RWPE2 (cell line): ENCODE measurements around the gene GAS2L2.

ENCODE experiments used
- ATAC-seq: fragments of 200-7000 bp; cut with Tn5 transposase; 3 replicates; pipeline ENCODE4 v1.9.1; 2021; ENCODE audit warnings: low read depth
- DNase-seq: peaks from one replicate; pipeline ENCODE4 v3.0.0-alpha.2; 2020; ENCODE audit warnings: low spot score
- H3K27ac ChIP-seq: fragments of 450-650 bp; 2 replicates; pipeline ENCODE4 v1.5.1; 2017; ENCODE audit warnings: mild to moderate bottlenecking; ENCODE audit not compliant: poor library complexity, severe bottlenecking
- H3K27me3 ChIP-seq: fragments of 250-450 bp; sonication (Bioruptor Pico); 2 replicates; pipeline ENCODE4 v1.5.1; 2021; ENCODE audit warnings: mild to moderate bottlenecking, moderate library complexity; ENCODE audit not compliant: insufficient read depth, poor library complexity, severe bottlenecking
- H3K36me3 ChIP-seq: fragments of 250-450 bp; sonication (Bioruptor Pico); 2 replicates; pipeline ENCODE4 v1.5.1; 2020; ENCODE audit warnings: low read depth, mild to moderate bottlenecking, moderate library complexity
- H3K4me1 ChIP-seq: fragments of 250-450 bp; sonication (Bioruptor Pico); 2 replicates; pipeline ENCODE4 v1.5.1; 2021; ENCODE audit warnings: mild to moderate bottlenecking, moderate library complexity; ENCODE audit not compliant: insufficient read depth, poor library complexity, severe bottlenecking
- H3K4me3 ChIP-seq: fragments of 250-450 bp; sonication (Bioruptor Pico); 2 replicates; pipeline ENCODE4 v1.5.1; 2021; ENCODE audit warnings: mild to moderate bottlenecking, moderate library complexity; ENCODE audit not compliant: severe bottlenecking
- H3K9me3 ChIP-seq: fragments of 250-450 bp; sonication (Bioruptor Pico); 2 replicates; pipeline ENCODE4 v1.5.1; 2021; ENCODE audit warnings: mild to moderate bottlenecking, moderate library complexity; ENCODE audit not compliant: severe bottlenecking
- CTCF ChIP-seq: fragments of 450-650 bp; IDR thresholded peaks from one replicate; pipeline ENCODE4 v1.5.1; 2017; ENCODE audit warnings: mild to moderate bottlenecking, moderate library complexity; ENCODE audit not compliant: poor library complexity, severe bottlenecking

The GAS2L2 gene

GRCh38 chr17:35698800-35699199 is 54.2 kb downstream of the GAS2L2 start:
- Histone ChIP-seq H3K4me3 (no peak overlapping the region), H3K4me1 (no peaks in the 10 kb centered on the region), H3K27ac (no peak overlapping the region), H3K36me3 (peaks cover 56% of the 10 kb centered on the region), H3K27me3 (no peaks in the 10 kb centered on the region), H3K9me3 (no peaks in the 10 kb centered on the region)
- ATAC-seq, result no peak
- no peak for TF ChIP-seq CTCF
- no peak for DNase-seq

GRCh38 chr17:35695613-35696012 is 57.4 kb downstream of the GAS2L2 start:
- peaks cover 81% of the 10 kb centered on the region for H3K36me3 ChIP-seq
- no peak for TF ChIP-seq CTCF
- H3K9me3 ChIP-seq, result no peaks in the 10 kb centered on the region
- H3K27ac ChIP-seq, result no peak overlapping the region
- no peaks in the 10 kb centered on the region for H3K27me3 ChIP-seq
- H3K4me1 ChIP-seq, result no peaks in the 10 kb centered on the region
- DNase-seq (no peak), ATAC-seq (no peak)
- no peak overlapping the region for H3K4me3 ChIP-seq

- Histone ChIP-seq H3K4me3 (no peak overlapping the region), H3K9me3 (no peaks in the 10 kb centered on the region), H3K36me3 (peaks cover 88% of the 10 kb centered on the region), H3K27me3 (no peaks in the 10 kb centered on the region), H3K4me1 (no peaks in the 10 kb centered on the region), H3K27ac (no peak overlapping the region)
- no peak for DNase-seq
- ATAC-seq, result no peak
- TF ChIP-seq CTCF, result no peak
These were observed 58.1 kb downstream of the GAS2L2 start for GRCh38 chr17:35694906-35695305.
